OCI-LY3 (cell line): ENCODE measurements around the gene DUSP10.

Source experiments
- EZH2phosphoT487 ChIP-seq: fragments of 200-600 bp; shearing (Covaris generic); IDR thresholded peaks from 2 replicates; pipeline ENCODE4 v1.6.1; 2018; ENCODE audit warnings: antibody characterized with exemption, mixed run types, low read depth
- TF ChIP-seq, protein P1 (sequence below): fragments of 200-600, 300-600 bp; sonication (generic); IDR thresholded peaks from 2 replicates; pipeline ENCODE4 v1.5.1; 2014; ENCODE audit warnings: antibody characterized with exemption, low read length, low read depth

DNA sequence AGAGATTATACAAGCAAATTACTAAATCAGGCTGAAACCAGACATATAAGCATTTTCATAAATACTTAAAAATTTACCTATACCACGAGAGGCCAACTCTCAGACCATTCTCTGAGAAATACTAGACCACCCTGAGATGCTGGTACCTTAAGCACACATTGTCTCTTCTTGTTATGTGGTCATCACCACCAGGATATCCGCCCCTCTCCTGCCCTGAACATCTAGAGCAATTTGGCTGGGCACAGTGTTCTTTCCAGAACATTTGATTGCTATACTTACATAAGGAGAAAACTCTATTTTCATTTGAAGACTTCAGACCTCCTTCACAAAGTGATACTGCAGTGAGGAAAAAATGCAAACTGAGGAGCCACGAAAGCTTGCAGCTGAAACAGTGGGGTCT, 36.2 kb upstream of the DUSP10 start:
- TF ChIP-seq, protein P1, sequence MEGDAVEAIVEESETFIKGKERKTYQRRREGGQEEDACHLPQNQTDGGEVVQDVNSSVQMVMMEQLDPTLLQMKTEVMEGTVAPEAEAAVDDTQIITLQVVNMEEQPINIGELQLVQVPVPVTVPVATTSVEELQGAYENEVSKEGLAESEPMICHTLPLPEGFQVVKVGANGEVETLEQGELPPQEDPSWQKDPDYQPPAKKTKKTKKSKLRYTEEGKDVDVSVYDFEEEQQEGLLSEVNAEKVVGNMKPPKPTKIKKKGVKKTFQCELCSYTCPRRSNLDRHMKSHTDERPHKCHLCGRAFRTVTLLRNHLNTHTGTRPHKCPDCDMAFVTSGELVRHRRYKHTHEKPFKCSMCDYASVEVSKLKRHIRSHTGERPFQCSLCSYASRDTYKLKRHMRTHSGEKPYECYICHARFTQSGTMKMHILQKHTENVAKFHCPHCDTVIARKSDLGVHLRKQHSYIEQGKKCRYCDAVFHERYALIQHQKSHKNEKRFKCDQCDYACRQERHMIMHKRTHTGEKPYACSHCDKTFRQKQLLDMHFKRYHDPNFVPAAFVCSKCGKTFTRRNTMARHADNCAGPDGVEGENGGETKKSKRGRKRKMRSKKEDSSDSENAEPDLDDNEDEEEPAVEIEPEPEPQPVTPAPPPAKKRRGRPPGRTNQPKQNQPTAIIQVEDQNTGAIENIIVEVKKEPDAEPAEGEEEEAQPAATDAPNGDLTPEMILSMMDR = no peak
- TF ChIP-seq EZH2phosphoT487 = no peak
